Breast epithelium (tissue), 3 donors: ENCODE data around the gene F2R.

Experiments
- POLR2A ChIP-seq: fragments of 450-650 bp; IDR thresholded peaks from one replicate; pipeline ENCODE4 v1.6.1; 2016; ENCODE audit warnings: antibody characterized with exemption, mild to moderate bottlenecking, moderate library complexity
- POLR2AphosphoS5 ChIP-seq, 3 donors: sonication (generic); formaldehyde crosslinking; IDR thresholded peaks; one replicate each; pipeline ENCODE4 v1.6.1; 2017; ENCODE audit warnings: antibody characterized with exemption in 3 of 3
- TF ChIP-seq, protein P1 (sequence below), 3 donors: fragments of 450-650 bp; IDR thresholded peaks; one replicate each; pipeline ENCODE4 v1.5.1; 2016 to 2017; ENCODE audit warnings: antibody characterized with exemption in 3 of 3, mild to moderate bottlenecking in 3 of 3, moderate library complexity in 3 of 3

DNA sequence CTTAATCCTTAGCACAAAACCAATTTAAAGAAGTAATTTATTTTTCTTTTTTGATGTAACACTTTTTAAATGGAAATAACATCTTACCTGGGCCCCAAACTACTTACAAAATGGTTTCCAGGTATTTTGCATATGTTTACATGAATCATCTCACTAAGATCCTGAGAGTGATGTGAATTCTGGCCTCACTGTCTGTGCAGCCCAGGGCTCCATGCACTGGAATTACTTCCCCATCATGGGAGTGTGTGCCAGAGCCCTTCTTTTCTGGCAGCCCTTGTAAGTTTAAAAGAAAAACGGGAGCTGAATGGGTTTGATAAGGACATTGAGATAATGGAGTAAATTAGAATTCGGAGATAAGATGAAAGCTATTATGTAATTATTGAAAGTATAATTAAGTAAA, 12.2 kb upstream of the F2R start:
- TF ChIP-seq POLR2A (no peak), POLR2AphosphoS5 (IDR thresholded peaks at IDR 0.05) (no peak)
- TF ChIP-seq, protein P1, sequence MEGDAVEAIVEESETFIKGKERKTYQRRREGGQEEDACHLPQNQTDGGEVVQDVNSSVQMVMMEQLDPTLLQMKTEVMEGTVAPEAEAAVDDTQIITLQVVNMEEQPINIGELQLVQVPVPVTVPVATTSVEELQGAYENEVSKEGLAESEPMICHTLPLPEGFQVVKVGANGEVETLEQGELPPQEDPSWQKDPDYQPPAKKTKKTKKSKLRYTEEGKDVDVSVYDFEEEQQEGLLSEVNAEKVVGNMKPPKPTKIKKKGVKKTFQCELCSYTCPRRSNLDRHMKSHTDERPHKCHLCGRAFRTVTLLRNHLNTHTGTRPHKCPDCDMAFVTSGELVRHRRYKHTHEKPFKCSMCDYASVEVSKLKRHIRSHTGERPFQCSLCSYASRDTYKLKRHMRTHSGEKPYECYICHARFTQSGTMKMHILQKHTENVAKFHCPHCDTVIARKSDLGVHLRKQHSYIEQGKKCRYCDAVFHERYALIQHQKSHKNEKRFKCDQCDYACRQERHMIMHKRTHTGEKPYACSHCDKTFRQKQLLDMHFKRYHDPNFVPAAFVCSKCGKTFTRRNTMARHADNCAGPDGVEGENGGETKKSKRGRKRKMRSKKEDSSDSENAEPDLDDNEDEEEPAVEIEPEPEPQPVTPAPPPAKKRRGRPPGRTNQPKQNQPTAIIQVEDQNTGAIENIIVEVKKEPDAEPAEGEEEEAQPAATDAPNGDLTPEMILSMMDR (IDR thresholded peaks at IDR 0.05): no peak
